Fibroblast of skin of left biceps (primary cell): ENCODE data around the gene AVP.
A peak's percentile ranks its signal among the peaks of the same experiment; 100 is the strongest.
"Not testable (repeated sequence)": the region's sequence is repeated elsewhere in the genome, so short reads cannot be mapped to it uniquely, and the experiment has no call there.

Experiments
- DNase-seq, 2 experiments: peaks; one replicate each; pipeline ENCODE4 v3.0.0-alpha.2; 2013; ENCODE audit warnings: low read depth in 2 of 2

Gene AVP, protein sequence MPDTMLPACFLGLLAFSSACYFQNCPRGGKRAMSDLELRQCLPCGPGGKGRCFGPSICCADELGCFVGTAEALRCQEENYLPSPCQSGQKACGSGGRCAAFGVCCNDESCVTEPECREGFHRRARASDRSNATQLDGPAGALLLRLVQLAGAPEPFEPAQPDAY

DNA sequence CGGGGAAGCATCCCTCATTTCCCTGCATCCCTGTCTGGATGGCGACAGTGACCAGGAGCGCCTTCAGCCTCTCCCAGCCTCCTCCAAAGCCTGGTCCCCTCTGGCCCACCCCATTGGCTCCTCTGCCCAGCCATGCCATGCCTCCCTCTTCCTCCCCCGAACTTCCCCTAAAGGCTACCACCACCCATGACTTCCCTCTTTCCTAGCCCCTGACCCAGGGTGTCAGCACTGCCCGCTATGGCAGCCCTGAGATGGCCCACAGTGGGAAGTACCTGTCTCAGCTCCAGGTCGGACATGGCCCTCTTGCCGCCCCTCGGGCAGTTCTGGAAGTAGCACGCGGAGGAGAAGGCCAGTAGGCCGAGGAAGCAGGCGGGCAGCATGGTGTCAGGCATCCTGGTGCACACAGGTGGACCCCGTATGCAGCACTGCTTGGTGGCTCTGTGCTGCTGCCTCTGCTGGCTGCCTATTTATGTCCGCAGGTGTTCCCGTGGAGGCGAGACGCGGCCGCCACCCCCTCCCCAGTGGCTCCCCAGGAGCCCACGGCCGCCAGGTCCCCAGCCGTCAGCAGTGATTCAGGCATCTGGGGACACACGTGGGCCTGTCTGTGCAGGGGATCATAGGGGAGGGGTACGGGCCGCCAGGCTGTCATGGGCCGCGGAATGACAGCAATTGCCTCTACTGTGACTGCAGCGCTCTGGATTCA lies at the start of gene AVP:
Gene AVP (minus strand): TSS at position 442 of the 703 bp plus-strand sequence. CDS start 50 bp downstream, at position 392.
- DNase-seq, result no peak

DNA sequence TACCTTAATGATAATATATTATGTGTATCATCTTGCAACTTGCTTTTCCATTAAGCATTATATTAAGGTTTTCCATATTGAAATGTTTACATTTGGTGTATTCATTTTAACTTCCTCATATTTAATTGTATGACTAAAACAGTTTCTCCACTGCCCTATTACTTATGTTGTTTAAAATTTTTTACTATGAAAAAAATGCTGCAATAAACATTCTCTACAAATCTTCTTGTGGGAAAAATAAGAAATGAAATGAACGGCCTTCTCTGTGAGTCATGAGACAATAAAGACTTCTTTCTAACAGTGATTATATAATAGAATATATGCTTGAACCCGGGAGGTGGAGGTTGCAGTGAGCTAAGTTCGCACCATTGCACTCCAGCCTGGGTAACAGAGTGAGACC lies 49.6 kb upstream of the AVP start:
- DNase-seq, result no peak

DNA sequence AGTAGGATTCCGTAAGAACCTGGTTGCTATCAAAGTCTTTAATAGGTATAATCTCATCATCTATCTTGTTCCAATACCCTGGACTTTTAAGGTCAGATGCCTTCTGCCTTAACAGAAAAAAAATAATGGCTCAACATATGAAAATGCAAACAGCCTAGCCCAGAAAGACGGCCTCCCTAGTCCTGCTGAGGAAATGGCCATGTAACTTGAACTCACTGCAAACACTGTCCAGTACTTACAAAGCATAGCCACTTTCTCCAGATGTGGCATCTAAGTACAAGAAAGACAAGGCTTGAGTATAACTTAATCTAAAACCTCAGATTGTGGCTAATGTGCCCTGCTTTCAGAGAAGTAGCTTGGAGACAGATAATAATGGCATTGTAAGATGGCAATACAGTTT lies 48.6 kb upstream of the AVP start:
- DNase-seq, result no peak

DNA sequence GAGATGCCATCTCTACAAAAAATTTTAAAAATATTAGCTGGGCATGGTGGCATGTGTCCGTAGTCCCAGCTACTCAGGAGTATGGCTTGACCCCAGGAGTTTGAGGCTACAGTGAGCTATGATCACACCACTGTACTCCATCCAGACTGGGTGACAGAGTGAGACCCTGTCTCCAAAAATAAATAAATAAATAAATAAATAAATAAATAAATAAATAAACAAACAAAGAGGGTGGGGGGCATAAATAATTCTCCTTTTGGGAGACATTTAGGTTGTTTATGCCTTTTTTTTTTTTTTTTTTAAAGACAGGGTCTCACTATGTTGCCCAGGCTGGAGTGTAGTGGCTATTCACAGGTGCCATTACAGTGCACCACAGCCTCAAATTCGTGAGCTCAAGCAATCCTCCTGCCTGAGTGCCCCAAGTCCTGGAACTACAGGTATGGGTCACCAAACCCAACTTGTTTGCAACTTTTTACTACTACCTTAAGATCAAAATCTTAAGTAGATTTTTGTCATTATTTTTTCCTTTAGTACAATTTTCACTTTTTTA lies 45.6 kb upstream of the AVP start:
- DNase-seq, result no peak

DNA sequence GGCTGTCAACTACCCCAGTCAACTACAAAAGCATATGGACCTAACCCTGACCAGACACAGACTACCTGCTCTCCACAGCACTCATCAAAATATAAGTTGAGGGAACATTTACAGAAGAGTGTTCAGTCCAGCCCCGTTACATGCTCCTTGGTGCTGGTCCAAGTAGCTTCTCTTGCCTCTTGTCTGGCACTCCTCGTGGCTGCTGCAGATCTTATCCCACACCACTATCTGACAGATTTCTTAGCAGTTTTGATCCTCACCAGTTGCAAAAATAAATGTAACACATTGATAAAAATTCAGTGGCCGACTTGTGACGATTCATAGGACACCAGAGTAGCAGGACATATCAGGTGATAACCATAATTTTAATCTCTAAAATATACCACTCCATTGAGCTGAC lies 44.6 kb upstream of the AVP start:
- no peak for DNase-seq

DNA sequence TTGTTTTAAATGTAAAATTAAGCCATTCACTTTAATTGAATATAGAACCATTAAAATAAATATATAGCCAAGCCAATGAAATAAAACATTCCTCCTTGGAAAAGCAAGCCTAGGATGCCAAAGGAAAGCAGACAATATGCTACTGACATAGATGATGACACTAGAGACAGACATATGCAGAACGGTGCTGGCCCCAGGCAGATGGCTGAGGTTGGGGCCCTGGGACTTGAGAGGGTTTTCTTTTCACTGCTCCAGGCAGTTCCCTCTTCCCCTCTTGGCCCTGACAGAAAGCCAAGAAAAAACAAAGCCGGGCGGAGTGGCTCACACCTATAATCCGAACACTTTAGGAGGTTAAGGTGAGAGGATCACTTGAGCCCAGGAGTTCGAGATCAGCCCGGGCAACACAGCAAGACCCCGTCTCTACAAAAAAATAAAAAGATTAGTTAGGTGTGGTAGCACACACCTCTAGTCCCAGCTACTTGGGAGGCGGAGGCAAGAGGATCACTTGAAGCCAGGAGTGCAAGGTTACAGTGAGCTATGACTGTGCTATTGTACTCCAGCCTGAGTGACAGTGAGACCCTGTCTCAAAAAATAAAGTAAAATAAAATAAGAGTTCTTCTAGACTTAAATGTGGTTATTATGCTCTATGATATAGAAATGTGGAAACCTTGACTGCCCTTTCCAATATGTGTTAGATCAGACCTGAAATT lies 43.9 kb upstream of the AVP start:
- no peak for DNase-seq

DNA sequence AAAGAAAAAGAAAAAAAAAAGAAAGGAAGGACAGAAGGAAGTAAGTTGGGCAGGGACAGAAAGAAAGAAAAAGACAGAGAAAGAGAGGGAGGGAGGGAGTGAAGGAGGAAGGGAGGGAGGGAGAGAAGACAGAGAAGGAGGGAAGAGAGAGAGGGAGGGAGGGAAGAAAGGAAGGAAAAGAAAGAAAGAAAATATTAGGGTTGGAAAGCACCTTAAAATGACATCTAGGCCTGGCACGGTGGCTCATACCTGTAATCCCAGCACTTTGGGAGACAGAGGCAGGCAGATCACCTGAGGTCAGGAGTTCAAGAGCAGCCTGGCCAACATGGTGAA lies 42.0 kb upstream of the AVP start:
- DNase-seq, result no peak

DNA sequence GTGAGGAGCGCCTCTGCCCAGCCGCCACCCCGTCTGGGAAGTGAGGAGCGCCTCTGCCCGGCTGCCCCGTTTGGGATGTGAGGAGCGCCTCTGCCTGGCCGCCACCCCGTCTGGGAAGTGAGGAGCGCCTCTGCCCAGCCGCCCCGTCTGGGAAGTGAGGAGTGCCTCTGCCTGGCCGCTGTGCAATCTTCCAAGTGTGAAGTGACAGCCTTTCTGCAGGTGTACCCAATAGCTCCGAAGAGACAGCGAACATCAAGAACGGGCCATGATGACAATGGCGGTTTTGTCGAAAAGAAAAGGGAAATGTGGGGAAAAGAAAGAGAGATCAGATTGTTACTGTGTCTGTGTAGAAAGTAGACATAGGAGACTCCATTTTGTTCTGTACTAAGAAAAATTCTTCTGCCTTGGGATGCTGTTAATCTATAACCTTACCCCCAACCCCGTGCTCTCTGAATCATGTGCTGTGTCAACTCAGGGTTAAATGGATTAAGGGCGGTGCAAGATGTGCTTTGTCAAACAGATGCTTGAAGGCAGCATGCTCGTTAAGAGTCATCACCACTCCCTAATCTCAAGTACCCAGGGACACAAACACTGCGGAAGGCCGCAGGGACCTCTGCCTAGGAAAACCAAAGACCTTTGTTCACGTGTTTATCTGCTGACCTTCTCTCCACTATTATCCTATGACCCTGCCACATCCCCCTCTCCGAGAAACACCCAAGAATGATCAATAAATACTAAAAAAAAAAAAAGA lies 41.4 kb upstream of the AVP start:
- DNase-seq, result not testable (repeated sequence)

DNA sequence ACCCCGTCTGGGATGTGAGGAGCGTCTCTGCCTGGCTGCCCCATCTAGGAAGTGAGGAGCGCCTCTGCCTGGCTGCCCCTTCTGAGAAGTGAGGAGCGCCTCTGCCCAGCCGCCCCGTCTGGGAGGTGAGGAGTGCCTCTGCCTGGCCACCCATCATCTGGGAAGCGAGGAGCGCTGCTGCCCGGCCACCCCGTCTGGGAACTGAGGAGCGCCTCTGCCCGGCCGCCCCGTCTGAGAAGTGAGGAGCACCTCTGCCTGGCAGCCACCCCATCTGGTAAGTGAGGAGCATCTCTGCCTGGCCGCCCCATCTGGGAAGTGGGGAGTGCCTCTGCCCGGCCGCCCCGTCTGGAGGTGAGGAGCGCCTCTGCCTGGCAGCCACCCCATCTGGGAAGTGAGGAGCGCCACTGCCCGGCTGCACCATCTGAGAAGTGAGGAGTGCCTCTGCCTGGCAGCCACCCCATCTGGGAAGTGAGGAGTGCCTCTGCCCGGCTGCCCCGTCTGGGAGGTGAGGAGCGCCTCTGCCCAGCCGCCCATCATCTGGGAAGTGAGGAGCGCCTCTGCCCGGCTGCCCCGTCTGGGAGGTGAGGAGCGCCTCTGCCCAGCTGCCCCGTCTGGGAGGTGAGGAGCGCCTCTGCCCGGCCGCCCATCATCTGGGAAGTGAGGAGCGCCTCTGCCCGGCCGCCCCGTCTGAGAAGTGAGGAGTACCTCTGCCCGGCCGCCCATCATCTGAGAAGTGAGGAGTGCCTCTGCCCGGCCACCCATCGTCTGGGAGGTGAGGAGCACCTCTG lies 40.4 kb upstream of the AVP start:
- DNase-seq, result not testable (repeated sequence)

DNA sequence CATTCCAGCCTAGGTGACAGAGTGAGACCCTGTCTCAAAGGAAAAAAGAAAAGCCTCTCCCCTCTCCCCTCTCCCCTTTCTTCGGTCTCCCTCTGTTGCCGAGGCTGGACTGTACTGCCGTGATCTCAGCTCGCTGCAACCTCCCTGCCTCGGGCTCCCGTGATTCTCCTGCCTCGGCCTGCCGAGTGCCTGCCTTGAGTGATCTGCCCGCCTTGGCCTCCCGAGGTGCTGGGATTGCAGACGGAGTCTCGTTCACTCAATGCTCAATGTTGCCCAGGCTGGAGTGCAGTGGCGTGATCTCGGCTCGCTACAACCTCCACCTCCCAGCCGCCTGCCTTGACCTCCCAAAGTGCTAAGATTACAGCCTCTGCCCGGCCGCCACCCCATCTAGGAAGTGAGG lies 39.6 kb upstream of the AVP start:
- not testable (repeated sequence) for DNase-seq

DNA sequence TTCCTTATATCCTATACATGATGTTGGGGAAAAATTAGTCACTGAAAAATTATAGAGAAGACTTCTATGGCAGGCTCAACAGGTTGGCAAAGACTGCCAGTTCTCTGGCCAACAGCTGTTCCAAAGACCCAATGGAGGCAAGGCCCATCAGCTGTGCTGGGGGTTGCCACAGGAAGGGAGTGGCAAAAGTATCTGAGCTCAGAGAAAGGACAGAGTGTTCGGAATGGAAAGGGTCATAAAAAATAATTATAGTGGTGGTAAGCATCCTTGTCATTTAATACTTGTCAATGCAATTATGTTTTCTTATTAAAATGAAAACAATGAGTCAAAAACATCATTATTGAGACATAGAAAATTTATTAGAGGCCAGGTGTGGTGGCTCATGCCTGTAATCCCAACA lies 39.0 kb upstream of the AVP start:
- no peak for DNase-seq

DNA sequence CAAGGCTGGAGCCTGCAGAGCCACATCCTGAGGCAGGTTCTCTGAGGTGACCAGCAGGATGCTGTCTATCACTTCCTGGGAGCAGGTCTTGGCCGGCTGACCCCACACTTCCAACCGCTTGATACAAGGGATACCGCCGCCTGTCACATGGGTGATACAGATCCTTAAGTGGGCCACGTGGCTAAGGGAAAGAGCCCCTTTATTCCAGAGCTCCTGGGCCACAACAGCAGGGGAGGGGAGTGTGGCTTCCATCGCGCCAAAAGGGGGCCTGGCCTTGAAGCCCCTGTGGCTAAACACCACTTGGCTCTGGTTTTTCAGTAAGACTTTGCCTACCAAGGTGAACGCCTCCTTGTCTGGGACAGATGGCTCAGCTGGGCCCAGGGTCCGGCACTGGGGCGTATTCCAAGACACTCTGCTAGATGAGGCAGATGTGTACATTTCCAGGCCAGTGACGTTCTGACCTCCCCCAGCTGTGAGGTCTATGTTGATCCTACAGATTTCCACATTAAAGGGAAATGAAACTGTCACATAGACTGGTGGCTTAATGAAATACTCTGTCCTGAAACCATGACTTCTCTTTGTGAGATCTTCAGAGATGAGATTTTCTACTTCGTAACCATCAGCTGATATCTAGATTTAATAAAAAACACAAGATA lies 37.6 kb upstream of the AVP start:
- DNase-seq, result no peak

DNA sequence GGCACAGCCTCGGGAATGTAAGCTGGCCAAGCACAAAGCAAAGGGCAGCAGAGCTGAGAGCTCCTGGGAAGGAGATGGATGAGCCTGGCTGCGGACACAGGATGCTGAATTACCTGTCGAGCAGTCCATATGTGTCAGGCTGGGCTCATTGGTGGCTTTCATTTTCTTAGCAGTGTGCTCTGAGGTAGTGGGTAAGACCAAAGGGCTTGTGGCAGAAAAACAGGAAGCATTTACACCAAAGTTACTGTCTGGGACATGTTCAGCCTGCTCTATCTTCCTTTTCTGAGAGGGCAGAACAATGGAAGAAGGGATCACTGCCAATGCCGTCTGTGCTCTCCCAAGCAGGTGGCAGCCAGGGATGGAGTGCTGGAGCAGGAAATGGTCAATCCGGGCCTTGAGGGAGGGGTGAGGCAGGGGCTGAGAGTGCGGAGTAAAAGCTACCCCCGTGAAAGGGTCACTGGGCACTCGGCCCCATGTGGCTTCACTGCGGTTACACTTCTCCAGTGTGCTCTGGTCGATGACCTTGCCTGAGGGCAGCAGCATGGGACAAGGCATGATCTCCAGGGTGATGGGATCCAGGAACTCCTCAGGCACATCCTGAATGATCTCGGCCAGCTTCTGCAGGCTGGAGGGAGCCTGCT lies 36.9 kb upstream of the AVP start:
- no peak for DNase-seq

DNA sequence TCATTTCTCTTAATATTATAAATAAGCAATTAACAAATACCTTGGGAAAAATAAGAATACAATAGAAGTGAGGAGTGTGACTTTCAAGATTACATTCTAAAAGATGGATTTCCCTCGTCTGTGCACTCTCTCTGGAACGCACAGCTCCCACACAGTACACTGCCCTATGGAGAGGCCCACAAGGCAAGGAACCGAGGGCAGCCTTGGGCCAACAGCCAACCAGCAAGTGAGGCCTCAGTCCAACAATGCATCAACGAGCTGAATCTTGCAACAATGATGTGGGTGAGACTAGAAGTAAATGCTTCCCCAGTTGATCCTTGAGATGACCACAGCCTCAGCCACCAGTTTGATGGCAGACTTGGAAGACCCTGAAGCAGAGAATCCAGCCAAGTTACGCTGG lies 34.5 kb upstream of the AVP start:
- no peak for DNase-seq

DNA sequence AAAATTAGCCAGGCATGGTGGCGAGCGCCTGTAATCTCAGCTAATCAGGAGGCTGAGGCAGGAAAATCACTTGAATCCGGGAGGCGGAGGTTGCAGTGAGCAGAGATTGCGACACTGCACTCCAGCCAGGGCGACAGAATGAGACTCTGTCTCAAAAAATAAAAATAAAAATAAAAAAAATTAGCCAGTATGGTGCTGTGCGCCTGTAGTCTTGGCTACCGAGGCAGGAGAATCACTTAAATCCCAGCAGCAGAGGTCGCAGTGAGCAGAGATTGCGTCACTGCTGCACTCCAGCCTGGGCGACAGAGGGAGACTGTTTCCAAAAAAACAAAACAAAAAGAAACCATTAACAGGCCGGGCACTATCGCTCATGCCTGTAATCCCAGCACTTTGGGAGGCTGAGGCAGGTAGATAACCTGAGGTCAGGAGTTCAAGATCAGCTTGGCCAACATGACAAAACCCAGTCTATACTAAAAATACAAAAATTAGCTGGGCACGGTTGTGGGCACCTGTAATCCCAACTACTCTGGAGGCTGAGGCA lies 33.4 kb upstream of the AVP start:
- peak; percentile 15 to 22 for DNase-seq

DNA sequence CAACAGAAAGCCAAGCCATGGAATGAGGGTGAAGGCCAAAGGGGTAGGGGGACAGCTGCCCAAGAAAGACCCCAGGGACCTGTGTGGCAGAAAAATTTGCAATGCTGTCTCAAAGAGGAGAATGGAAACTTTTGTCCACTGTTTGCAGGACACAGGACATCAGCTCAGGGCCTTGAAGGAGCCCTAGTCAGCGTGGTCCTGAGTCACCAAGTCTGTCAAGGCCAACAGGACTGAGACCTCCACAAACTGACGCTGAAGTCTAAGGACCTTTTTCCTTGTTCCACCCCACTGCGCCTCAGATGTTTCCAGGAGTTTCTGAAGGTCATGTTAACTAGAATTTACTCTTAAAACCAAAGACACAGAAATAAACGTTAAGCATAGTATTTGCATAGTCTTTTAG lies 31.8 kb upstream of the AVP start:
- no peak for DNase-seq

DNA sequence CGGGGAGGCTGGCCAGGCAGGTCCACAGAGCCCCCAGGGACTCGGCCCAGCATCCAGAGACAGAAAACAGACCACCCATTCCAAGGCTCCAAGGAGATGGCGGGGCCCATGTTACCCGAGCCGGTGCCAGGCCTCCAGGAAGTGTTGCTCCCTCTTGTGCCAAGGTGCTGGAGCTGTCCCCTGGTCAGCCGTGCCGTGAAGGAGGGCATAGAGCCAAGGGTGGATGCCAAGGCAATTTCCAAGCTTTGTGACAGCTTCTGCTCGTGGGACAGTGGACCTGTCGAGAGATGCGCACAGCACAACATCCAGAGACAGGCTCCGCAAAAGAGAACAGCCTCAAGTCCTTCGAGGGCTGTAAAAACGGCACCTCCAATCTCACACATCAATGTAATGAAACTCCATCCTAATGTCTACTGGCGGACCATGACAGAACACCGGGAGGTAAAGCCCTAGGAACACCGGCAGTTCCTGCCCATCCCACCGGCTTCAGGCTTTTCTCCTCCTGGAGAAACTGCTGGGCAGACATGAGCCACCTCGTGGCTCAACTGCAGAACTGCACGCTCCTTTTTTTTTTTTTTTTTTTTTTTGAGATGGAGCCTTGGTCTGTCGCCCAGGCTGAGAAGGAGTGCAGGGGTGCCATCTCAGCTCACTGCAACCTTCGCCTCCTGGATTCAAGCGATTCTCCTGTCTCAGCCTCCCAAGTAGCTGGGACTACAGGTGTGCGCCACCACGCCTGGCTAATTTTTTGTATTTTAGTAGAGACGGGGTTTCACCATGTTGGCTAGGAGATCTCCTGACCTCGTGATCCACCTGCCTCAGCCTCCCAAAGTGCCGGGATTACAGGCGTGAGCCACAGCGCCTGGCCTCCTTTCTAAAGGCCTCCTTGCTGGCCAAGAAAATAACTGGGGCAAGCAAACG lies 30.9 kb upstream of the AVP start:
- DNase-seq, result peak; percentile 11 to 30

DNA sequence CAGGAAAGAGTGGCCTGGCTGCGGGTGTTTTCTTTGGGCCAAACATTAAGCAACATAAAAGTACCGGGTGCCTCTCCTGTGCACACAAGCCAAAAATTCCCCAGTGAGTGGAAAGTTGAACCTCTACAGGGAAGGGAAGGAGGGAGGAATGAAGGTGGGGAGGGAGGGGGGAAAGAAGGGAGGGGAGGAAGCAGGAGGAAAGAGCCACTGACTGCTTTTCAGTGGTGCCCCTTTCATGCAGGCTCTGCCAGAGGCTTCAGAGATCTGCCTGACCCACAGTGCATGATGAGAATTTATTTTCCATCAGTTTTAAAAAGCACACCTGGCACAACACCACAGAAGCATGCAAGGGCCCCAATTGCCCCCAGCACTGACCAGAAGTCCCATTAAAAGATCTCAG lies 27.5 kb upstream of the AVP start:
- no peak for DNase-seq

DNA sequence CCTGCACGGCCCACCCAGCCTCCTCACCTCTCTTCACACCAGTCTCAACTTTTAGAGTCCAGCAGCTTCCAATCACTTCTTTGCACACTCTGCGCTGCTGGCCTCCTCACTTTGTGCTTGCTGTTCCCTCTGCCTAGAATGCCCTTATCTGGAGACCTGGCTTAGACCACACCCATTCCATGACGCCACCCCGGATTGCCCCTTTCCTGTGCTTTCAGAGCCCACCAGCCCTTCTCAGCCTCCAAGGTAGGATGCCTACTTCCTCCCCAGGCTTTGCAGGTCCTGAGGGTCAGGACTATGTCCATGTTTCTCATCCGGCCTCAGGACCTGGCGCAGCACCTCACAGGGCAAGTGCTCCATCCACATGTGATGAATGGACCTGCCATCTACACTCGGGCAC lies 27.0 kb upstream of the AVP start:
- DNase-seq, result no peak
